ENCODE measurements around the gene STEAP4. TPM values are rescaled to one million over a fixed set of nuclear protein-coding genes. Genes with fewer than 3 reads are reported as not detected.

The STEAP4 gene
- polyA plus RNA-seq (ENCODE audit: insufficient read length in 12 of 12) = 1 to 10 TPM in 11 of 12 donors, not detected in 1; 2.2 to 9.2 (median 4.8) TPM
- long read RNA-seq, donor 1 = 0 reads
- long read RNA-seq, donor 2, full-length matches to known transcripts = 1 of 1 reads
- long read RNA-seq, donor 2, partial matches to known transcripts = 0 of 1 reads
- long read RNA-seq, donor 2, other reads (novel, unspliced or antisense) = 0 of 1 reads
- long read RNA-seq, donor 3 = 0 reads
- long read RNA-seq, donor 4, full-length matches to known transcripts = 1 of 1 reads
- long read RNA-seq, donor 4, partial matches to known transcripts = 0 of 1 reads
- long read RNA-seq, donor 4, other reads (novel, unspliced or antisense) = 0 of 1 reads
- long read RNA-seq, donor 5, full-length matches to known transcripts = 2 of 2 reads
- long read RNA-seq, donor 5, partial matches to known transcripts = 0 of 2 reads
- long read RNA-seq, donor 5, other reads (novel, unspliced or antisense) = 0 of 2 reads
- long read RNA-seq, donor 6, full-length matches to known transcripts = 1 of 1 reads
- long read RNA-seq, donor 6, partial matches to known transcripts = 0 of 1 reads
- long read RNA-seq, donor 6, other reads (novel, unspliced or antisense) = 0 of 1 reads
- long read RNA-seq, donor 7, full-length matches to known transcripts = 1 of 1 reads
- long read RNA-seq, donor 7, partial matches to known transcripts = 0 of 1 reads
- long read RNA-seq, donor 7, other reads (novel, unspliced or antisense) = 0 of 1 reads
- long read RNA-seq, donor 8, full-length matches to known transcripts = 1 of 1 reads
- long read RNA-seq, donor 8, partial matches to known transcripts = 0 of 1 reads
- long read RNA-seq, donor 8, other reads (novel, unspliced or antisense) = 0 of 1 reads
- long read RNA-seq, donor 9, full-length matches to known transcripts = 1 of 1 reads
- long read RNA-seq, donor 9, partial matches to known transcripts = 0 of 1 reads
- long read RNA-seq, donor 9, other reads (novel, unspliced or antisense) = 0 of 1 reads
- long read RNA-seq, donor 10, full-length matches to known transcripts = 2 of 2 reads
- long read RNA-seq, donor 10, partial matches to known transcripts = 0 of 2 reads
- long read RNA-seq, donor 10, other reads (novel, unspliced or antisense) = 0 of 2 reads
- long read RNA-seq, donor 11 = 0 reads

DNA sequence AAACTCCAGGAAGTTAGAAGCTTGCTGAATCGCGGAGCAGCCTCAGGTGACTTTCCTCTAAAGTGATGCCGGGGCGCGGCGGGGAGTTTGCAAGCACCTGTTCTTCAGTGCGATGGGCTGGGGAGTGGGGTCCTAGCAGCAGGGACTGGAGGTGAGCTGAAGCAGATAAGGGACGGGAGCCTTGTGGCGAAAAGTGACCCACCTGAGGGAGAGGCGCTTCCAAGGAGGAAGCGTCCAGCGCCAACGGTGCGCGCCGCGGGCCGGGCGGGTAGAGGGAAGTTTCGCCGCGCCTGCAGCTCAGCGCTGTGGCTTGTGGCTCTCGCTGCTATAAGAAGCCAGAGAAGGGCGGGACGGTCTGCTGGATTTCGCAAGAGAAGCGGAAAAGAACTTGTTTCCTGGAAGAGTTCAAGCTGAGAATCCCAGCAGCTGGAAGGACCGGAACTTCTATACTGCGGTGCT lies at the start of gene STEAP4:
TSS of gene STEAP4 (minus strand) at position 305 of the 459 bp plus-strand sequence. CDS start 22,625 bp downstream, outside the sequence.
- peak; percentile 79 for DNase-seq

DNA sequence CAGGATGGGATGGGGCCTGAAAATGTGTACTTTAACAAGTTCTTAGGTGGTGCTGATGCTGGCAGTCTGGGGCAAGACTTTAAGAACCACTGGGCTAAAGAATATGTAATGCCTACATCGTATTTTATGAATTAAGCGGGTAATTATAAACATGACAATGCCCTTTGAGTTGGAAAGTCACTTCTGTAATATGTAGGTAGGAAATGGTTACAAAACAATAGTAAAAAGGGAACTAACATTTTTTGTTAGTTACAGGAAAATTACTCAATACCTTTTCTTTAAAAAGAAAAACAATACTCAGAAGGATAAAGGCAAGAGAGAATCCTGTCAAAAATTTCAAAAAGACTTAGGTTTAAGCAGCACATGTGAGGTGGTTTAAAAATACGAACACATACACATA lies 48.3 kb upstream of the STEAP4 start:
- no peak for DNase-seq

DNA sequence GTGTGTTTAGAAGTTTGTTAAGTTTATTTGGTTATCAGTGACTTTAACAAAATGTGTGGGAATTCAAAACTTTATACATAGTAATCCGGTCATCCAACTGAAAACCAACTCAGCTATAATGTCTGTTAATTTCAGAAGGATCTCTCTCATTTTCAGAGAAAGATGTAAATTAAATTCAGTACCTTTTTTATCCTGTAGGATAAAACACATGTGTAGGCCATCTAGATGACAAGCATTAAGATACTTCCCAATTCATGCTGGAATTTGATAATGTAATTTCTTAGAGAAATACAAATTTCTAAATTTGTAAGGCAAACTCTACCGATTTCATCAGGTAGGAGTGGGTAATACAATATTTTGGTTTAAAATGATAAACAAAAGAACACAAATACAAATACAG lies 43.4 kb upstream of the STEAP4 start:
- DNase-seq = no peak

DNA sequence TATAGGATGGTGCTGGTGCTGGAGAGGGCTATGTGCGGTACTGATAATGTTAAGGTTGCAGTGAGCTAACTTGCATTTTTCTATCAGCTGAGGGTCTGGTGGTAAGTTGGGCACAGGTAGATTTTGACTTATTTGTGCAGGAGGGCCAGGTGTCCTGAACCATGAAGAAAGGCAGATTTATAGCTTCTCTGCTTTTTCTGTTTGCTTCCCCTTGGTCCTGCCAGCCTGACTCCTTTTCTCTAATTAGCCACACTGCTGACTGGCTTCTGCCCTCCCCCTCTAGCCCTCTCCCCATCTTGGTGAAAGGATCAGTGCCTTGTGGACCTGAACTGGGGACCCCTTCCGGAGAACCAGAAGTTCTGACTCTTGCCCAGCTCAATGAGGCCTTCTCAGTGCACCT lies 40.8 kb upstream of the STEAP4 start:
- DNase-seq = no peak

DNA sequence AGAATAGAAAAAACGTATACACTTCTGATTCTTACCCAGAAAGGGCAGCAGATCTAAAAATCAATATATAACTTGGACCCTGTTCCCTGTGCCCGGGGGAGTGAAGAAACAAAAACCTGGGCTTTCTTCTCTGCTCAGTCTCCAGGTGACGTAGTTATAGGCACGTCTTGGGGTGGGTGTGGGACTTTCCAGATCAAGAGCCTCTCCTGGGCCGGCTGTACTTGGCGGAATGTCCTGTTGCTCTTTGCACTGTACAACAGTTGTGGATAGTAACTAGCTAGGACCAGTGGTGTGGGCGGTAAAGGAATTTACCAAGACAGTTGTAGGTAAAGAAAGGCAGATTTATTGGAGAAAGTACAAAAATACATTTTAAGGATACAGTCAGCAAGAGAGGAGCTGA lies 40.4 kb upstream of the STEAP4 start:
- no peak for DNase-seq

DNA sequence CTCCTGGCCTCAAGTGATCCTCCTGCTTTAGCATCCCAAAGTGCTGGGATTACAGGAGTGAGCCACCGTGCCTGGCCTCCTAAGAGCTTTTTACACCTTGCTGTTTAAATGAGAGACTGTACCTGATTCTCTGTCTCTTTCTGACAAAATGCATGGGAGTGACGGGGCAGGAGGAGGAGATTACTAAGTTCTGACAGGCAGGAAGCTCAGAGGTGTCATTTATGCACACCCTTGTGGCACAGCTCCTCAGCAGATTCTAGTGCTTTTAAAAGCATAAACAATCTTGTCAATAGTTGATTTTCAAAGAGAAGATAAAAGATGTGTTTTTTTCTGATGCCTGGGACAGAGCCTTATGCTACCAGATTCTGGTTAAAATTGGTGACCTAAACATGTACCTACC lies 39.7 kb upstream of the STEAP4 start:
- DNase-seq = no peak

DNA sequence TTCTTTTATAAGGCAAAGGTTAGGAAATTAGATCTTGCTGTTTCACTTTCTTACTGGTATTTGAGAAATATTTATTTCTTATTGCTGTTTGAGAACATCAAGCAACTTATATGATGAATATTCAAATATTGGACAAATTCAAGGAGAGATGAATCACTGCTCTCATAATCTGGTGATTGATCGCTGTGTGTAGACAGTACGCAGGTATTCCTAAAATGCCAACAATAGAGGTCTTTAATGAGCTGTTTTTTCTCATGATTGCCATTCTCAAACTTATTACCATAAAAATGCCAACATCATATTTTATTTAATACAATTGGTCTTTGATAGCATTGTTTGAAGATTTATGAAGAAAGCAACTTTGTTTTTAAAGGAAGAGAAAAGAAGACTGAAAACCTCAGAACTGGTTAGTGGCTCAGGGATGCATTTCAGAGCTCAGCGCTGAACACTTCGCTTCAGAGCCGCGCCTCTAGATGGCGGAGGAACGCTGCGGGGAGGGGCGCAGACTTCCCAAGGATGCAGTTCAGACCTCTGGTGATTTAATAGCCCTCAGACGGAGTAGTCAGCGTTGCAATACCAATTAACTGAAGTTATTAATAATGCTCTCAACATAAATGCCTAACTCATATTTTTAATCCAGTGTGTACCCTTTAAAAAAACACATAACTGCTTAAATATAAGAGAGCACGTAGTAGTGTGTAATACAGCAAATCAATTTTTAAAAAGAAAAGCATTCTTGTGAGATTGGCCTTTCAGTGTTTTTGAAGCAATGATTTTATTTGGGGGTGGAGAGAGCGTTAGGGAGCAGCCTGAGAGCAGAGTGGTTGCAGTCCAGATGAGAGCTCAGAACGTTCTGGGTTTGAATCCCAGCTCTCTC lies 38.5 kb upstream of the STEAP4 start:
- DNase-seq = peak; percentile 54

DNA sequence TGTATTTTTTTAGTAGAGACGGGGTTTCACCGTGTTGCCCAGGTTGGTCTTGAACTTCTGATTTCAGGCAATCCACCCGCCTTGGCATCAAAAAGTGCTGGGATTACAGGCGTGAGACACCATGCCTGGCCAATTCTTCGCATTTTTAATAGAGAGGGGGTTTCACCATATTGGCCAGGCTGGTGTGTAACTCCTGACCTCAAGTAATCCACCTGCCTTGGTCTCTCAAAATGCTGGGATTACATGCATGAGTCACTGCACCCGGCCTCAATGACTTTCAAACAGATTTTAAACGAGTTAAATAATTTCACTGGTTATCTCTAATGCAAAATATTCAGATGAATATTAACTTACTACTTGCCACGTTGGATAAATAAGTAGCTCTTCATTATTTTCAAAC lies 37.6 kb upstream of the STEAP4 start:
- no peak for DNase-seq

DNA sequence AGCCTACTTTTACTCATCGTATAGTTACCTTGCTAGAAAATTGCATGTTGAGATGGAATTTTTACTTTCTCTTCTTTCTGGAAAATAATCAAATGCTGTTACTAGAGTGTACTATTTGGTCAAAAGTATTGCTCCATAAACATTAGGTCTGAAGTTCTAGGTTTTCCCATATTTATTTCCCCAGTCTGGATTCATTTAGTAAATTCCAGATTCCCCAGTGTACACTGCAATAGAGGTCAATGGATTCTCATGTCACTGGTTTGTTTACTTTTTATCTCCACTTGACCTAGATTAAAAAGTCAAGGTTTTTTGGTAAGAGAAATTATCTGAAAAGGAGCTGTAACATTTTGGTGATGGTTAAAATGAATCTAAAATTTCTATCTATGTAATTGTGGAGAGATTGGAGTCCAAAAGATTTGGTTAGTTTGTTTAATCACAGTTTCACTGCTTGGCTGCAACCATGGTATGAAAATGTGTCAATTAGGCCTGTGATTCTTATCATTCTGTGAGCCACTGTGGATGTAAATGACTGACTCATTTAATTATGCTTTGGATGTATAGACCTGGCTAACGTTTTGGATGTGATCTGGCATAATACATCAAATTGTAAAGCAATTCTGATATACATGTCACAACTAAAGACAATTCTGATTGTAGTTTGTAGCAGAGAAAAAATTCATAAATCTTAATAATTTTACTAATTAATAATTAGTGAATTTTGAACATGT lies 32.7 kb upstream of the STEAP4 start:
- DNase-seq = no peak

DNA sequence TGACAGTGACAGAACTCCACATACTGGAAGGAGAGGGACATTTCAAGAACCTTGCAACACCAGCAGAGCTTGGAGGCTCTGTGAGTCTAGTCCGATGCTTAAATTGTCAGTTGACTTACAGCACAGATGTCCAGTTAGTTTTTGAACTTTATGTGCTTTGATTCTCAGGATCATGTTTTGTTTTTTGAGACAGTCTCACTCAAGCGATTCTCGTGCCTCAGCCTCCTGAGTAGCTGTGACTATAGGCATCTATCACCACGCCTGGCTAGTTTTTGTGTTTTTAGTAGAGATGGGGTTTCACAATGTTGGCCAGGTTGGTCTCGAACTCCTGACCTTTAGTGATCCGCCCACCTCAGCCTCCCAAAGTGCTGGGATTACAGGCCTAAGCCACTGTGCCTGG lies 31.8 kb upstream of the STEAP4 start:
- DNase-seq = no peak

DNA sequence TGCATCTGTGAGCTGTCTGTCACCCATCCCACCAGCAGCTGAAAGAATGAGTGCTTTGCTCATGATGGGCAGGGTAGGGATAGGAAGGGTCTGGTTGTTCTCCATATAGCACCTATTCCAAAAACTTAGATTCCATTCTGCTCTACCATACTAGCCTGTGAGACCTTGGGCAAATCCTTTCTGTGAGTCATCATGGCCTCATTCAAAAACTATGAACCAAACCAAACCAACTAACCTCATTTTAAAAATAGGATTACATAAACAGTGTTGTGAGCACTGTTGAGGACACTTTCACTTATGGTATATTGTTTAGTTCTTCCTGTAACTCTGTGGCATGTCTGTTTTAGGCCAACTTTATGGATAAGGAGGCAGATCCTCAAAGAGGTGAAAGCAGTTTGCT lies 30.9 kb upstream of the STEAP4 start:
- no peak for DNase-seq

DNA sequence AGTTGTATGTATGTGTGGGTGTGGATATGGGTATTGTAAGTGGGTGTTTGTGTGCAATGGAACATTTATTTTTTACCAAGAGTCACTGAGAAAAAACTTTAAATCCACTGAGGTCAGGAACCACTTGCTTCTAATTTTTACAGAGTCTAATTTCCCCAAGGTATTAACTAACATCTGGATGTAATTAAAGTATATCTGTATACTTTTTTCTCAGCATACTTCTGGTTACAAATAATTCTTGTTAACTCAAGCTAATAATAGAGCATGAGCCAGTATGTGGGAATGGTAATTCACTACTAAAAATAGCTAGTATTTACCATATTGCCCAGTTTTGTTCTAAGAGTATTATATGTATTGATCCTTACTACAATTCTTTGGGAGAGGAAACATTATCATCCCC lies 24.6 kb upstream of the STEAP4 start:
- DNase-seq = no peak

DNA sequence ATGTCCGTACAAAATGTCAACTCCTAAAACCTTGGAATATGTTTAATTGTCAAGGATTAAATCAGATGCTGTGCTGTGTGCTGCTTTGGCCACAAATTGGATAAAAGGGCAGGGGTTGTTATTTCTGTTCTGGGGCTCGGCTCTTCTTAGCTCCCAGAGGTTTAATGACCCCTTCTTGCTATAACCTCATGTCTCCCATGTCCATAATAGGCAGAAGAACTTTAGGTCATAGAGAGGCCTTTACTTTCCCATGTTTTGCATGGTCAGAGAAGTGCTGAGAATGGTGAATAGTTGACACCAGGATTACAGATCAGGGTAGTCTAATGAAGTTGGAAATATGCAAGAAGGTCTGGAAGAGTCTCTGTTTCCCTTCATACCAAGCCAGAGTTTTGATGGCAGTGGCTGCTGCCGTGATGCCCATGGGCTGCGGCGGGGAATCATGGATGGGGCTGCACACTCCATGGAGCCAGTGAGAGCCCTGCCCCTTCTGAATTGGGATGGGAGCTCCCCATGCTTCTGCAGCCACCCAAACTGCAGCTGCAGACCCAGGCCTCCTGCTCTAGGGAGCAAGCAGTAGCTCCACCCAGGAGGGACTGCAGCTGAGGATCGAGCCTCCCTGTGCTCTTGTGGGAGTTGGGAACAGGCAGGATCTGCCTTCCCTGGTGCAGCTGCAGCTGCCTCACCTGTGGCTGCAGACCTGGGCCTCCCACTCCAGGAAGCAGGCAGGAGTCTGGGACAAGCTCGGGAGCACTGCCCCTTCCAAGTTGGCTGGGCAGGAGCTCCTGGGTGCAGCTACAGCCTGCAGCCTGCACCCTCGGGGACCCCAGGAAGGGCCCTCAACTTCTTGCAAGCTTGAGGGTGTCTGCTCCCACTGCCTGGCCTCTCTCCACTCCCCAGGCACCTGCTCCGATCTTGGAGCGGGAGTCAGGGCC lies 23.1 kb upstream of the STEAP4 start:
- DNase-seq = no peak

DNA sequence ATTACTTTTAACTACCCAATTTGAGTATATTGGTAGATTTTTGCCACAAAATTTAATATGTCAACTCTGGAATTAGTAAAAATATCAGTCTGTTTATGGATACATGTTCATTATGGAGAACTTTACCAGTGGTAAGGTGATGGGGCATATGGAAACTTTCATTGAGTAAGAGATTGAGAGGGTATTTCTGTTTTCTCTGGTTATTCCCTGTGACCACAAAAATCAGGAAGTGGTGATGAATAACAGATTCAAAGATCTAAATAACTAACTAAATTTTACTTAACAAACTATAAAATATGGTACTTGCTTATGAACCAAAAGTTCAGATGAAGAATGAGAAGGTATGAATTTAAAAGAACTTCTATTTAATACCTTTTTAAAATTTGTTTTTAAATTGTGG lies 22.1 kb upstream of the STEAP4 start:
- no peak for DNase-seq

DNA sequence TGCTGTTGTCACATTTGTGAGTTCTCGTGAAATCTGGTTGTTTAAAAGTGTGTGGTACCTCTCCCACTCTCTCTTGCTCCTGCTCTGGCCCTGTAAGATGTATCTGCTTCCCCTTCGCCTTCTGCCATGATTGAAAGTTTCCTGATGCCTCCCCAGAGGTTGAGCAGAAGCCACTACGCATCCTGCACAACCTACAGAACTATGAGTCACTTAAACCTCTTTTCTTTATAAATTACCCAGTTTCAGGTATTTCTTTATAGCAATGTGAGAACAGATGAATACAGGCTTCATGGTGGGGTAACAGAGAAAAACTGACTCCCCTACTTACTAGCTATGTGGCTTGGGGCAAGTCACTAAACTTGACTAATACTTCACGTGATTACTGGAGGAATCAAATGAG lies 18.0 kb upstream of the STEAP4 start:
- no peak for DNase-seq

DNA sequence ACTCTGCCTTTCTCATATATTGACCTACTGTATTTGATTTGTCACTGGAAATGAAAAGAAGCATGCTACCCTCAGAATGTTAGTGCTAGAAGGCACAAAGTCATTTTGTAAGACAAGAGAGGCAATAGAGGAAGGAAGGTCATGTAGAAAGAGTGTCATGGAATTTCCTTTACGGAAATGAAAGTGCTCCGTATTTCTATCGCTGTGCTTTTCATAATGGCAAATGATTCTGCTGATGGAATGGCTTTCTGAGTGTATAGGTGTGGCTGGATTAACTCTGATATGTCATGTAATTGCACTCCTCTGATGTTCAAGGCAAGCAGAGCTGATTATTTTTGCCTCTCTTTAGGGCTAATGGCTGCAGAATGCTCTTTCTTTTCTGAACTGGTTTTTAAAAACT lies 15.5 kb upstream of the STEAP4 start:
- no peak for DNase-seq

DNA sequence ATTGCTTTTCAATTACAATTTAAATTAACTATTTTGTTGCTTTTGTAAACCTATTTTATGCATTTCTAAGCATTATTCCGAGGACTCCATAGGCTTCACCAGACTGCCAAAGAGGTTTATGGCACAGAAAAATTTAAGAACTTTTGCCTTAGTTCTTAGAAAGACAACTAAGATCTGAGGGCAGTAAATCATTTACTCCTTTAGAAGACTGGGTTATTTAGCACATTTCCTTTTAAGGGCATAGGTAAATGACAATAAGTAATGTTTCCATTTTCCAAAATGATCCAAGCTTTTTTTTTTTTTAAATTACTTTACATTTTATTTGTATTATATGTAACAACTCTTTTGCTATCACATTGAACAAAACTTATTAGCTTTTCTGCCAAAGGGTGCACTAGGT lies 15.0 kb upstream of the STEAP4 start:
- DNase-seq = no peak

DNA sequence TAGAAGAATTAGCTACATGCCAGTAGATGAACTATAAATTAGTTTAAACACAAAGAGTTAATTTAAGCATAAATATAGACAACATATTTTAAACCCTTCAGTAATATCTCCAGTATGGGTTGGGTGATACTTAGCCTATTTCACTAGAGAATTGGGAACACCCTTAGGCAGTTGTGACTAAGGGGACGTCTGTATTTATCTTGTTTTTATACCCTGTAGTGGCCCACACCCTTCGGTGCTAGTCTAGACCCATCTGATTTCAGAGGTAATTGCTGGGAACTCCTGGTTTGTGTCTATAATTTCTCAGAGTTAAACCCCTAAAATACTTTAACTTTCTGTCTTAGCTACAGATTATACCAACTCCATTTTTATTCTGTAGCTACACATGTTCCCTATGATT lies 11.5 kb upstream of the STEAP4 start:
- no peak for DNase-seq

DNA sequence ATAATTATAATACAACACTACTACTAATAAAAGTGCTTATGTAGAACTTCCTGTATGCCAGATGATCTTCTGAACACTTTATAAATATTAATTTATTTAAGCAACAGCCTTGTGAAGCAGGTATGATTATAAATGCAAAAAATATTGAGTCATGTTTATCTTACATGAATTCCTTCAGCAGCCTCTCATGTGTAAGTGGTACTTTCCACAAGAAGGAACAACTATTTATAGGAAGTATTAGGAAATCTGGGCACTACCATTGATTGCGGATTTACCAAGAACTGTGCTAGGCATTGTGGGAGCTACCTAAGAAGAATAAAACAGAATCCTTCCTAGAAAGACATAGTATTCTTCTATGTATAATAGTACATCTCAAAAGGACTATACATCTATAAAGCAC lies 10.7 kb upstream of the STEAP4 start:
- DNase-seq = no peak

DNA sequence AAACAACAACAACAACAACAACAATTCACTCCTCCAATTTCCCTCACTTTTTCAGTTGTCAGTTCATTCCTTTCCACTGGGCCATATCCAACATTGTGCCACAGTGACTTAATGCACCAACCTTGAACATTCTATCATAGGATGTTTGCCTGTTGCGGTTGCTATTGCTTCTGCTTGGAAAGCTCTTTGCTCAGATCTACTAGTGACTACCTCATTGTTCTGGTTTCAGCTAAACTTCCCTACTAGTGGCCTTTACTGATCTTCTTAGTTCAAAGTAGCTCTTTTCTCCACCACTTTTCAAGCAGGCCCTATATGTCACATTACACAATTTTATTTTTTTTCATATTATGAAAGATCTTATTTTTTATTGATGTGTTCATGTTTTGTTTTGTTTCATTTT lies 9.8 kb upstream of the STEAP4 start:
- no peak for DNase-seq
